Fibroblast of skin of left quadriceps (primary cell): ENCODE data around the gene PLTP.
"Not testable (repeated sequence)": the region's sequence is repeated elsewhere in the genome, so short reads cannot be mapped to it uniquely, and the experiment has no call there.

ENCODE experiments used
- DNase-seq, 2 experiments: peaks; one replicate each; pipeline ENCODE4 v3.0.0-alpha.2; 2013; ENCODE audit warnings: low read depth in 2 of 2

Gene PLTP

DNA sequence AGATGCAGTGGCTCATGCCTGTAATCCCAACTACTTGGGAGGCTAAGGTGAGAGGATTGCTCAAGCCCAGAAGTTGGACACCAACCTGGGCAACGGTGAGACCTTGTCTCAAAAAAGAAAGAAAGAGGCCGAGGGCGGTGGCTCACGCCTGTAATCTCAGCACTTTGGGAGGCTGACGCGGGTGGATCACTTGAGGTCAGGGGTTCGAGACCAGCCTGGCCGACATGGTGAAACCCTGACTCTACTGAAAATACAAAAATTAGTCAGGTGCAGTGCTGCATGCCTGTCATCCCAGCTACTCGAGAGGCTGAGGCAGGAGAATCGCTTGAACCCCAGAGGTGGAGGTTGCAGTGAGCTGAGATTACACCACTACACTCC is 37.9 kb downstream of the PLTP start:
- not testable (repeated sequence) for DNase-seq

DNA sequence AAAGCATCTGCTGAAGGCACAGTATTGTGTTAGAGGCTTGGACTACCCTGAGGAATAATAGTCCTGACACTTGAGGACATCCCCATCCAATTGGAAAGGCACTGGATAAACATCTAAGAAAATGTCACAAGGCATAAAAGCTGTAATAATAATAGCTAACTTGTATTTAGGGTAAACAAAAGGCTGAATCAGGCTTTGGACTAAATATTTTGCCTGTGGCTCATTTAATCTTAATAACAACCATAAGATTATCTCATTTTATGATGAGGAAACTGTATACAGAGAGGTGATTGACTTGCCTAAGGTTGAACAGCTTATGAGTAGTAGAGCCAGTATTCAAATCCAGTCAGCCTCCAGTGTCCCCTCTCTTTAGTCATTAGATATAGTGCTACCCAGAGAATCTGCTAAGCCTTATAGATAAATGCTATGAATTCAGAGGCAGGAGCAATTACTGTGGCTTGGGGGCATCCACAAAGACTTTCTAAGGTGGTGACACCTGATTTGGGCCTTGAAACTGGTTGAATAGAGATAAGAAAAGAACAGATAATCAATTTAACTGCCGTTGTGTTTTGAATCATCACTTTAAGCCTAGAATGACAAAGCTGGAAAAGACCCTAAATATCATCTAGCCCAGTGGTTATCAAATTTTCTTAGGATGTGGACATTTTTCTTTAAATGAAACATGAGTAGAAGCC is 38.4 kb downstream of the PLTP start:
- DNase-seq, result no peak

DNA sequence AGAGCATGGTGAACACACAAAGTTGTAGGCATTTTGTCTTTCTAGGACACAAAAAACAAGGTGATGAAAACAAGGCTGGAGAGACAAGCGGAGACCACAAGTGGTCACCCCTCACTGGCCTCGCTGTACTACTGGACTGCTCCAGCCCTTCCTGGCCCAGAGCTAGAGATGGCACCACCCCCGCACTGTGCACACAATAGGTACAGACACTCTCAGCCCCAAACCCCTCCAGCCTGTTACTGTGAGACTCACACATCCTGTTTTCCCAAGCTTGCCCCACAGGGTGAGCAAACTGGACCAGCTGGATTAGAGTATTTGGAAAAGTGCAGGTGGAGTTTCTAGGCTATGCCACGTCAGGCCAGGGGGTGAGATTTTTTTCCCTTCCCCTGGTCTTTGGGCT is 39.3 kb downstream of the PLTP start:
- no peak for DNase-seq

DNA sequence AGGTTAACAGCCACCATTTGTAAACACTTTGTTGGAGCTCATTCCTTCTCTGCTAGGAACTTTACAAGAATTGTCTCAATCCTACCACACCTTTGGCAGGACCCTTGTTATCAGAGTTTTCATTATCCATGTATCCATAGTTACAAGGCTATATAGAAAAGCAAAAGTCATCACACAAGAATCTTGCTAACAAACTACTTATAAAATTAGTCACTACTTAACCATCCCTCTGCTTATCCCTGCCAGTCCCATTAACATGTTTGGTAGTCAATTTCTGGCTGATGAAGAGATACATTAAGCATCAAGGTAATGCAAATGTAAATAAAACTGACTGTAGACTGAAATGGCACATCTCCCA is 44.2 kb downstream of the PLTP start:
- peak in 1 of 2 experiments; percentile 39 for DNase-seq

DNA sequence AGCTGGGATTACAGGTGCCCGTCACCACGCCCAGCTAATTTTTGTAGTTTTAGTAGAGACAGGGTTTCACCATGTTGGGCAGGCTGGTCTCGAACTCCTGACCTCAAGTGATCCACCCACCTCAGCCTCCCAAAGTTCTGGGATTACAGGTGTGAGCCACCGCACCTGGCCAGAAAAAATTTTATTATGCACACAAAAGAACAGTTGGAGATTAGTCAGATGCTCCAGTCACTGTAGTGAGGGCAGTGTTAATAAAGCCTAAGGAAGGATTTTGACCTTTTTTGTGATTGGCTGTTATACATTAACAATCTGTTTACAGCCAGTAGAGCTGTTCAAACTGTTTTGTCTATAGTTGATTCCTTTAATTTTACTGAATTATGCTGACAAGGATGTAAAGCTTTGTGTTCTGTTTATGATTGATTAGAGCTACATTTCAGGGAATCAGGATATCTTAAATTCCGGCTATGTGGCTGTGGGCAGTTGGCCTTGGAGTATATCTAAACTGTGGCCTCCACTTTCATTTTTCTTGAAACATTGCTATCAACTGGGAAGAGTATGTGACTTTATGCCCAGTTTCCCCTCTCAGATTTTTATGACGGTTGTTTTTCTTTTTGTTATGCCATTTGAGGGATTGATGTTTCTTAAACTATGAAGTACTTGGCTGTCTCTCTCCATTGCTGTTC is 44.7 kb downstream of the PLTP start:
- DNase-seq, result no peak

DNA sequence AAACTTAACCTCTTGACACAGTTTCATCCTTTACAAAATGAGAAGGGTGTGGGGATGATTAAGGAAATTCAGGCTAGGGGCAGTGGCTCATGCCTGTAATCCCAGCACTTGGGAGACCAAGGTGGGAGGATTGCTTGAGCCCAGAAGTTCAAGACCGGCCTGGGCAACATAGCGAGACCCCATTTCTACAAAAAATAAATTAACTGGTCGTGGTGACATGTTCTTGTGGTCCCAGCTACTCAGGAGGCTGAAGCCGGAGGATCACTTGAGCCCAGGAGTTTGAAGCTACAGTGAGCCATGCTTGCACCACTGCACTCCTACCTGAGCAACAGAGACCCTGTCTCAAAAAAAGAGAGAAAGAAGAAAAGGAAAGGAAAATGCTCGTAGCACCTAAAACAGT is 45.5 kb downstream of the PLTP start:
- DNase-seq, result no peak

DNA sequence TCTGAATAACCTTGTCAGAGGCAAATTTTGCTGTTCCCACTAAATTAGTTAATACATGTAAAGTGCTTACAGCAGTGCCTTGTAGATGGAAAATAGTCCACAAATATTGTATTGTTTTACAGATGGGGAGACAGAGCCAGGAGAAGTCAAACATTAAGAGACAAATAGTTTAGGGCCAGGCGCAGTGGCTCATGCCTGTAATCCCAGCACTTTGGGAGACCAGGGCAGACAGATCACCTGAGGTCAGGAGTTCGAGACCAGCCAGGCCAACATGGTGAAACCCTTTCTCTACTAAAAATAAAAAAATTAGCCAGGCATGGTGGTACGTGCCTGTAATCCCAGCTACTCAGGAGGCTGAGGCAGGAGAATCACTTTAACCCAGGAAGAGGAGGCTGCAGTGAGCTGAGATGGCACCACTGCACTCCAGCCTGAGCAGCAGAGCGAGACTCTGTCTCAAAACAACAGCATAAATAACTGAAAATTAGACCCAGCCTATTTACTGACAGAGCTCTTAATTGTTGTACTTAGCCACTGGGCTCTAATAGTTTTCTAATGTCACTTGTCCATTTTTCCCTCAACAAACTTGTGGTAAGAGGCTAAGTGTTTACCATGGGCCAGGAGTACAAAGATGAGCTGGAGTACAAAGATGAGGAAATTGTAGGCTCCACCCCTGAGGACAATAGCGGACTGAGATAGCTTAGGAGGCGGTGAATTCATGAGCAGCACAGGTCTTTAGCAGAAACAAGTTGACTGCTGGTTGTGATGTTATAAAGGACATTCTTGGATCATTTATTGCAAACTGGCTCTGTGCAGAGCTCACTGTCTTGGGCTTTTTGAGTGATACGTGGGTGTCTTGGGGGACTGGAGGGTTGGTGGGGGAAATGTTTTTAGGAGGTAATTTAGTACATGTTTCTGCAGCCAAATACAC is 48.1 kb downstream of the PLTP start:
- no peak for DNase-seq

DNA sequence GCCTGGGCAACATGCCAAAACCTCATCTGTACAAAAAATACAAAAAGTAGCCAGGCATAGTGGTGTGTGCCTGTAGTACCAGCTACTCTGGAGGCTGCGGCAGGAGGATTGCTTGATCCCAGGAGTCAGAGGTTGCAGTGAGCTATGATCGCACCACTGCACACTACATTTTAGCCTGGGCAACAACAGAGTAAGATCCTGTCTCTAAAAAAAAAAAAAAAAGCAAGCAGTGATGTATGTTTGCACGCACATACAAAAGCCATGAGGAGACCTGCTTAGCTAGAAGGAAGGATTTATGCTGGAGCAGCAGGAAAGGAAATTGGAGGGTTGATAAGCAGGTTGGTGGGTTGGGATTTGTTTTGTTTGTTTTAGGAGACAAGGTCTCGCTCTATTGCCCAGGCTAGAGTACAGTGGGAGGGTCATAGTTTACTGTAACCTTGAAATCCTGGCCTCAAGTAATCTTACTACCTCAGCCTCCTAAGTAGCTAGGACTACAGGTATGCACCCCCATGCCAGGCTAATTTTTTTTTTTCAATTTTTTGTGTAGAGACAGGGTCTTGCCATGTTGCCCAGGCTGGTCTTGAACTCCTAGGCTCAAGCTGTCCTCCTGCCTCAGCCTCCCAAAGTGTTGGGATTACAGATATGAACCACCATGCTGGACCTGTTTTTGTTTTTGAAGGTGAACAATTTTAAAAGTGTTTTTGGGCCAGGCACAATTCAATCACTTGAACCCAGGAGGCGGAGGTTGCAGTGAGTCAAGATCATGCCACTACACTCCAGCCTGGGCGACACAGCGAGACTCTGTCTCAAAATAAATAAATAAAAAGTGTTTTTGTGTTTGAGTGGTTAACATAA is 50.5 kb downstream of the PLTP start:
- no peak for DNase-seq

DNA sequence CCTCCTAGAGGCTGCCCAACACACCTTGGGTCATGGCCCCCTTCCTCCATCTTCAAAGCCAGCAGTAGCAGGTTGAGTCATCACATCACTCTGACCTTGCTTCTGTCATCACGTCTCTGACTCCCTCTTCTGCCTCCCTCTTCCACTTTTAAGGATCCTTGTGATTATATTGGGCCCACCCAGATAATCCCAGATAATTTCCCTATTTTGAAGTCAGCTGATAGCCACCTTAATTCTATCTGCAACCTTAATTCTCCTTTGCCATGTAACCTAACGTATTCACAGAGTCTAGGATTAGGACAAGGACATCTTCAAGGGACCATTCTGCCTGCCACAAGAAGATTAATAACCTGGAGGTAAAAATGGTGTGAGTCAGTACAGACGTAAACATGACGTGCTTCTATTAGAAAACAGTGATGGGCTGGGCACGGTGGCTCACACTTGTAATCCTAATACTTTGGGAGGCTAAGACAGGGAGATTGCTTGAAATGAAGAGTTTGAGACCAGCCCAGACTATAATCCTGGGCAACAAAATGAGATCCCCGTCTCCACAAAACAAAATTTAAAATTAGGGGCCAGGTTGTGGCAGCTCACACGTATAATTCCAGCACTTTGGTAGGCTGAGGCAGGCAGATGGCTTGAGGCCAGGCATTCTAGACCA is 51.3 kb downstream of the PLTP start:
- DNase-seq, result no peak

DNA sequence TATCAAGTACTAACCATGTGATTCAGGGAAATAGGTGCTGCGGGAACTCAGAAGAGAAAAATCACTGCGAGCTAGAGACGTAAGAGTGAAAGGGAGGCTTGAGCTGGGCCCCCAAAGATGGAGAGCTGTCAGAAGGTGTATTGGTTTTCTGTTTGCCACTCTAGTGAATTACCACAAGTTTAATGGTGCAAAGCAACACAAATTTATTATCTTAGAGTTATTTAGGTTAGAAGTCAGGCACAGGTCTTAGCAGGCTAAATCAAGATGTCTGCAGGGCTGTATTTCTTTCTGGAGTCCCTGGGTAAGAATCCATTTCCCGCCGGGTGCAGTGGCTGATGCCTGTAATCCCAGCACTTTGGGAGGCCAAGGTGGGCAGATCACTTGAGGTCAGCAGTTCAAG is 52.0 kb downstream of the PLTP start:
- no peak for DNase-seq

DNA sequence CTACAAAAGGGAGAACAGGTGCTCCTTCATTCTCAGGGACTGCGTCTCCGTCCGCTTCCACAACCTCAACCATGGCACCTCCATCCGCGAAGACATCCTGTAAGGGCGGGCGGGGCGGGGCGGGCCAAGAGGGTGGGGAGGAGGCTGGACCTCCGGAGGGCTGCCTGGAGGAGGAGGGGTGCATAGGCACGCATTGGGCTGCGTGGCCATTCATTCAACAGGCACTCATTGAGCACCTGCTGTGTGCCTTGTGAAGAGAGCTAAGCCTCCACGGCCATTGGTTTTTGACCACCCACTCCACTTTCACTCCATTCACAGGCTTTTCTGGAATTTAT is 54.1 kb downstream of the PLTP start:
- no peak for DNase-seq

DNA sequence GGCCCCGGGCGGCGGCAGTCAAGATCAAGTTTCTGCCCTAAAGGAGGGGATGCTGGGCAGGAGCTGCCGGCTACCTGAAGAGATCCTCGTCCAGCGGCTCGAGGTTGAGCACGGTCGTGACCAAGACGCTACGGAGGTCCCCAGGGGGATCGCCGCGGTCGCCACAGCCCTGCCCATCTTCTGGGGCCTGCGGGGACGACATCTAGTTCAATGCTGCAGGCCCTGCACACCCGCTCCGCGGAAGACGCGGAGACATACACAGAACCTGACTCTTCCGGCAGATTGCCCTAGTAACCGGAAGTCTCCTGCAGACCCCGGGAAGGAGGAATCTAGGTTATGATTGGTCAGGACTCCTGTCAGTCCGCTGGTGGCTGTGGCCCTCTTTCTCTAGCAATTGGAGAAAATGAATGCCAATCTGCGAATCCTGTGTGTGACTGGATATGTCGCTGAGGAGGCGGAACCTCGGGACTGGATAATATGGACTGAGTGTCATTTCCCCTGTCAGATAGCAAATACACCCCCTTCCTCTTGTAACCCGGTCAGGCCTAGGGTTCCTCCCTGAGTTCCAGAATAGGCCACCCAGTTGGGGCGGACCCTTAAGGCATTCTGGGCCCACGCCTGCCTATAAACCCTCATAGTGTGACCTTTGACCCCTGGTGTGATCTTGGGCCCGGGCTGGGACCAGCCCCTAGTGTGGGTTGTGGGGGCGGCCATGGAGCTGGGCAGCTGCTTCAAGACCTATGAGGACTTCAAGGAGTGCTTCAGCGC is 54.7 kb downstream of the PLTP start, which contains the start of the genes ACOT8 and ZSWIM3:
Gene ACOT8 (minus strand): TSS at position 279 of the 768 bp plus-strand sequence. CDS start 77 bp downstream, at position 202.
Gene ZSWIM3 (plus strand): TSS at position 501 of the 768 bp plus-strand sequence. CDS start 212 bp downstream, at position 713.
- peak; percentile 100 for DNase-seq

DNA sequence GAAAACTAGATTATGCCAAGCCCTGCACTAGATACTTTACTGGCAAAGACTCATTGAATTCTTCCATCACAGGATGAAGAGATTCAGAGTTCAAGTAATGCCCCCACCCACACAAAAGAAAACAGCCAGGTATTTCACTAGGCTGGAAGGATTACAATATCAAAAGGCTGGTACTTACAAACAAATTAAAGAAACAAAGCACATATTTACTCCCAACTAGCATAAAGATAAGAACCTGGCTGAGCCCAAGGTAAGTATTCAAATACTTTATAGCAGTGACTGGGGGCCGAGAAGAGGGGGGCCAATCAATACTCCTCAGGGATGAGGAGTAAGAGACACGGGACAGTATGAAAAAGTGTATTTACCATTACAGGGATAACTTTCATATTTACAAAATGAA is 58.5 kb downstream of the PLTP start:
- no peak for DNase-seq

DNA sequence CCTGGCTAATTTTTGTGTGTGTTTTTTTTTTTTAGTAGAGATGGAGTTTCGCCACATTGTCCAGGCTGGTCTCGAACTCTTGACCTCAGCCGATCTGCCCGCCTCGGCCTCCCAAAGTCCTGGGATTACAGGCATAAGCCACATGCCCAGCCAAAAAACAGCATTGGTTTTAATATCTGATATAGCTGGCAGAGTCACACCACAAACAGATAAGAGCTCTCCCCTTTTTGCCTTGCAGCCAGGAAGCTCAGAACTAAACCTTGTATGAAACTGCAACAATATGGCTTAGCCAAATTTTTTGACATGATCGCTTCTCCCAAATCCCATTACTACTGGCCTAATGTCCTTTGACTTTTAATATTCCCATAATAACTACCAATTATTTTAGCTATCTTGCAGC is 59.6 kb downstream of the PLTP start:
- DNase-seq, result no peak

DNA sequence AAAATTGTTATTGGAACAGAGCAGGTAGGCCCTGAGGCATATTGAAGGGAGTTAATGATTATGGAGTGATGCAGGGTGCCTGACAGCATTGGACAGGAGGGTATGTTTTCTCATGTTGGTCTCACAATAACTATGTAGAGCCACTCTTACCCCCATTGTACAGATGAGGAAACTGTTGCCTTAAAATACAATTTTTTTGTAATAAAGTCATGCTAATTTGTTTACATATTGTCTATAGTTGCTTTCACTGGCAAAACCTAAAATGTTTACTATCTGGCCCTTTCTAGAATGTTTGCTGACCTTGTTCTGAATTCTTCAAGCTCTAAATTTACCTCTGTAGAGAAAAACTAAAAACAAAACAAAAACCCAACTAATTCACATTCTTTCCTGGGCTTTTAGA is 60.5 kb downstream of the PLTP start:
- DNase-seq, result no peak

DNA sequence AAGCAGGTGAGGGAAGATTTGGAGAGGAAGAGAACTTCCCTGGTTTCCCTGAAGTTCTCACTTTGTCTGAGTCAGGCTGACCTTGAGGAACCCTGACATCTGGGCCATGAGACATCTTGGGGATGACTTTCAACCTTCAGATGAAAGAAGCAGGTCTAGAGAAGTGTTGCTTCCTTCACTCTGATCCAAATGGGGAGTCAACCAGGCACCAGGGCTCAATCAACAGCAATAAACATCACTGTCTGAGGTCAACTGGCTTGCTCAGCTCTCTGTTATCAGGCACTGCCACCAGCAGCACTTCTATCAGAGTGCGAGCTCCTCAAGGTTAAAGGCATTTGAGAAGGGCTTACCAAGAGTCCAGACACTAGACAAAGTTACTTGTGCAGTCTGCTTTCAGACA is 61.0 kb downstream of the PLTP start:
- DNase-seq, result no peak

DNA sequence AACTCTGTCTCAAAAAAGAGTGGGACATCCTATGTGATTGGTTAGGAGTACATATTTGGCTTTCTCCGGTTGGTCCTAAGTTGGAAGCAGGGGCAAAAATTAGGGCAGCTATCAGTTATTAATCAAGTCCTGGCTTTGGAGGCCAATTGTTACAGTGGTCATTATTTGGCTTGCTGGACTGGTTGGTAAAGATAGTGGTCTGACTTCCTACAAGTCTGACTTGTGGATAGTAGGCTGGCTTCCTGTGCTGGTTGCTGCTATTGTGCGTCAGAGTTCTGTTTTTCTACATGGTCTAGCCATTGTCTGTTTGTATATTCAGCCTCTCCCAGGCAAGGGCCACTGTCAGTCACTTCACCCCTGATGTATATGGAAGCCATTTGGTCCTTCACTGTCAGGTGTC is 61.7 kb downstream of the PLTP start:
- no peak for DNase-seq

DNA sequence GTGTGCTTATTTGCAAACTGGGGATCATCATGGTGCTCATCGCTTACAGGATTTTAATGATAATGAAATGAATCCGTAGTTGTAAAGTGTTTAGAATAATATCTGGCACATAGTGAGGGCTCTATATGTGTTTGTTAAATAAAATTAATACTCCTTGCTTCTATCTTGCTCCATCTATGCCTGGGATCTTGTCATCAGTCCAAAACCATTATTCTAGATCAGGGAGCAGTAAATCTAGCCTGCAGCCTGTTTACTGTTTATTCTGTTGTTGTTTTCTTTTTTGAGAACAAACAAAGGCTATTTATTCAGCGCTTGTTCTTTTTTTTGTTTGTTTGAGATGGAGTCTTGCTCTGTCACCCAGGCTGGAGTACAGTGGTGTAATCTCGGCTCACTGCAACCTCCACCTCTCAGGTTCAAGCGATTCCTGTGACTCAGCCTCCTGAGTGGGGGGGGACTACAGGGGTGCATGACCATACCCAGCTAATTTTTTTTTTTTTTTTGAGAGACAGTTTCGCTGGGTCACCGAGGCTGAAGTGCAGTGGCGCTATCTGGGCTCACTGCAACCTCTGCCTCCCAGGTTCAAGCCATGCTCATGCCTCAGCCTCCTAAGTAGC is 62.9 kb downstream of the PLTP start:
- DNase-seq, result no peak
